ENCODE measurements around the gene SPON1. TPM values are rescaled to one million over a fixed set of nuclear protein-coding genes. Genes with fewer than 3 reads are reported as not detected.

SPON1 gene
- polyA plus RNA-seq, 1 donor, result 71.8 TPM

GRCh38 chr11:13942378-13942777 is 20.1 kb upstream of the SPON1 start:
- Histone ChIP-seq H3K27me3 (ENCODE audit: control insufficient read depth, insufficient read depth, low read length) (no peaks in the 10 kb centered on the region), H3K4me3 (ENCODE audit: low read length) (no peak overlapping the region), H3K36me3 (ENCODE audit: control insufficient read depth, insufficient read depth, low read length) (no peaks in the 10 kb centered on the region), H3K9me3 (ENCODE audit: control insufficient read depth, low read depth, low read length) (no peaks in the 10 kb centered on the region), H3K27ac (ENCODE audit: low read length) (no peak overlapping the region), H3K4me1 (ENCODE audit: control insufficient read depth, insufficient read depth, low read length) (no peaks in the 10 kb centered on the region)
- 100% methylated on average over 1 of the region's 1 CpG for WGBS (ENCODE audit: insufficient coverage, low lambda C conversion rate)
- DNase-seq, result no peak

GRCh38 chr11:13942971-13943381 is 19.5 kb upstream of the SPON1 start:
- Histone ChIP-seq H3K9me3 (ENCODE audit: control insufficient read depth, low read depth, low read length) (no peaks in the 10 kb centered on the region), H3K4me3 (ENCODE audit: low read length) (no peak overlapping the region), H3K4me1 (ENCODE audit: control insufficient read depth, insufficient read depth, low read length) (no peaks in the 10 kb centered on the region), H3K27me3 (ENCODE audit: control insufficient read depth, insufficient read depth, low read length) (no peaks in the 10 kb centered on the region), H3K36me3 (ENCODE audit: control insufficient read depth, insufficient read depth, low read length) (no peaks in the 10 kb centered on the region), H3K27ac (ENCODE audit: low read length) (no peak overlapping the region)
- no peak for DNase-seq

- no peak overlapping the region for H3K27ac ChIP-seq (ENCODE audit: low read length)
- no peaks in the 10 kb centered on the region for H3K36me3 ChIP-seq (ENCODE audit: control insufficient read depth, insufficient read depth, low read length)
- no peaks in the 10 kb centered on the region for H3K9me3 ChIP-seq (ENCODE audit: control insufficient read depth, low read depth, low read length)
- no peaks in the 10 kb centered on the region for H3K4me1 ChIP-seq (ENCODE audit: control insufficient read depth, insufficient read depth, low read length)
- WGBS (ENCODE audit: insufficient coverage, low lambda C conversion rate), result no CpG with 5 or more reads among the region's 3 CpGs
- no peak overlapping the region for H3K4me3 ChIP-seq (ENCODE audit: low read length)
- no peaks in the 10 kb centered on the region for H3K27me3 ChIP-seq (ENCODE audit: control insufficient read depth, insufficient read depth, low read length)
- DNase-seq, result no peak
Observed at GRCh38 chr11:13944016-13944415, 18.5 kb upstream of the SPON1 start.

GRCh38 chr11:13944911-13945425 is 17.6 kb upstream of the SPON1 start:
- no peak overlapping the region for H3K4me3 ChIP-seq (ENCODE audit: low read length)
- no peaks in the 10 kb centered on the region for H3K4me1 ChIP-seq (ENCODE audit: control insufficient read depth, insufficient read depth, low read length)
- no peaks in the 10 kb centered on the region for H3K36me3 ChIP-seq (ENCODE audit: control insufficient read depth, insufficient read depth, low read length)
- no peak for DNase-seq
- no peaks in the 10 kb centered on the region for H3K27me3 ChIP-seq (ENCODE audit: control insufficient read depth, insufficient read depth, low read length)
- no peak overlapping the region for H3K27ac ChIP-seq (ENCODE audit: low read length)
- WGBS (ENCODE audit: insufficient coverage, low lambda C conversion rate), result no CpG with 5 or more reads among the region's 3 CpGs
- H3K9me3 ChIP-seq (ENCODE audit: control insufficient read depth, low read depth, low read length), result no peaks in the 10 kb centered on the region

- Histone ChIP-seq H3K36me3 (ENCODE audit: control insufficient read depth, insufficient read depth, low read length) (no peaks in the 10 kb centered on the region), H3K4me3 (ENCODE audit: low read length) (no peak overlapping the region), H3K27me3 (ENCODE audit: control insufficient read depth, insufficient read depth, low read length) (no peaks in the 10 kb centered on the region), H3K9me3 (ENCODE audit: control insufficient read depth, low read depth, low read length) (no peaks in the 10 kb centered on the region), H3K4me1 (ENCODE audit: control insufficient read depth, insufficient read depth, low read length) (no peaks in the 10 kb centered on the region), H3K27ac (ENCODE audit: low read length) (no peak overlapping the region)
- DNase-seq, result no peak
Observed at GRCh38 chr11:13947379-13947778, 15.1 kb upstream of the SPON1 start.

GRCh38 chr11:13949876-13950275 is 12.6 kb upstream of the SPON1 start:
- Histone ChIP-seq H3K27ac (ENCODE audit: low read length) (no peak overlapping the region), H3K9me3 (ENCODE audit: control insufficient read depth, low read depth, low read length) (no peaks in the 10 kb centered on the region), H3K36me3 (ENCODE audit: control insufficient read depth, insufficient read depth, low read length) (no peaks in the 10 kb centered on the region), H3K27me3 (ENCODE audit: control insufficient read depth, insufficient read depth, low read length) (no peaks in the 10 kb centered on the region), H3K4me1 (ENCODE audit: control insufficient read depth, insufficient read depth, low read length) (no peaks in the 10 kb centered on the region), H3K4me3 (ENCODE audit: low read length) (no peak overlapping the region)
- no peak for DNase-seq
- WGBS (ENCODE audit: insufficient coverage, low lambda C conversion rate), result no CpG with 5 or more reads among the region's 2 CpGs

GRCh38 chr11:13952221-13952620 is 10.3 kb upstream of the SPON1 start:
- H3K27ac ChIP-seq (ENCODE audit: low read length), result no peak overlapping the region
- H3K9me3 ChIP-seq (ENCODE audit: control insufficient read depth, low read depth, low read length), result no peaks in the 10 kb centered on the region
- DNase-seq, result no peak
- no CpG with 5 or more reads among the region's 1 CpG for WGBS (ENCODE audit: insufficient coverage, low lambda C conversion rate)
- no peaks in the 10 kb centered on the region for H3K4me1 ChIP-seq (ENCODE audit: control insufficient read depth, insufficient read depth, low read length)
- H3K36me3 ChIP-seq (ENCODE audit: control insufficient read depth, insufficient read depth, low read length), result no peaks in the 10 kb centered on the region
- H3K27me3 ChIP-seq (ENCODE audit: control insufficient read depth, insufficient read depth, low read length), result no peaks in the 10 kb centered on the region
- no peak overlapping the region for H3K4me3 ChIP-seq (ENCODE audit: low read length)

GRCh38 chr11:13952668-13953067 is 9.9 kb upstream of the SPON1 start:
- 67% methylated on average over 4 of the region's 4 CpGs for WGBS (ENCODE audit: insufficient coverage, low lambda C conversion rate)
- H3K9me3 ChIP-seq (ENCODE audit: control insufficient read depth, low read depth, low read length), result no peaks in the 10 kb centered on the region
- no peaks in the 10 kb centered on the region for H3K4me1 ChIP-seq (ENCODE audit: control insufficient read depth, insufficient read depth, low read length)
- no peak overlapping the region for H3K4me3 ChIP-seq (ENCODE audit: low read length)
- no peak overlapping the region for H3K27ac ChIP-seq (ENCODE audit: low read length)
- DNase-seq, result no peak
- no peaks in the 10 kb centered on the region for H3K36me3 ChIP-seq (ENCODE audit: control insufficient read depth, insufficient read depth, low read length)
- no peaks in the 10 kb centered on the region for H3K27me3 ChIP-seq (ENCODE audit: control insufficient read depth, insufficient read depth, low read length)

- Histone ChIP-seq H3K36me3 (ENCODE audit: control insufficient read depth, insufficient read depth, low read length) (no peaks in the 10 kb centered on the region), H3K4me1 (ENCODE audit: control insufficient read depth, insufficient read depth, low read length) (no peaks in the 10 kb centered on the region), H3K9me3 (ENCODE audit: control insufficient read depth, low read depth, low read length) (no peaks in the 10 kb centered on the region), H3K27ac (ENCODE audit: low read length) (no peak overlapping the region), H3K27me3 (ENCODE audit: control insufficient read depth, insufficient read depth, low read length) (no peaks in the 10 kb centered on the region), H3K4me3 (ENCODE audit: low read length) (no peak overlapping the region)
- no CpG with 5 or more reads among the region's 3 CpGs for WGBS (ENCODE audit: insufficient coverage, low lambda C conversion rate)
- no peak for DNase-seq
Observed at GRCh38 chr11:13954591-13954990, 7.9 kb upstream of the SPON1 start.

- peak; percentile 54 to 58 for DNase-seq
- no peaks in the 10 kb centered on the region for H3K36me3 ChIP-seq (ENCODE audit: control insufficient read depth, insufficient read depth, low read length)
- no peaks in the 10 kb centered on the region for H3K4me1 ChIP-seq (ENCODE audit: control insufficient read depth, insufficient read depth, low read length)
- no peaks in the 10 kb centered on the region for H3K9me3 ChIP-seq (ENCODE audit: control insufficient read depth, low read depth, low read length)
- no peak overlapping the region for H3K27ac ChIP-seq (ENCODE audit: low read length)
- WGBS (ENCODE audit: insufficient coverage, low lambda C conversion rate), result no CpG with 5 or more reads among the region's 5 CpGs
- no peaks in the 10 kb centered on the region for H3K27me3 ChIP-seq (ENCODE audit: control insufficient read depth, insufficient read depth, low read length)
- no peak overlapping the region for H3K4me3 ChIP-seq (ENCODE audit: low read length)
Observed at GRCh38 chr11:13955971-13956421, 6.5 kb upstream of the SPON1 start.

GRCh38 chr11:13956988-13957387 is 5.5 kb upstream of the SPON1 start:
- Histone ChIP-seq H3K4me3 (ENCODE audit: low read length) (no peak overlapping the region), H3K27ac (ENCODE audit: low read length) (no peak overlapping the region), H3K4me1 (ENCODE audit: control insufficient read depth, insufficient read depth, low read length) (no peaks in the 10 kb centered on the region), H3K36me3 (ENCODE audit: control insufficient read depth, insufficient read depth, low read length) (no peaks in the 10 kb centered on the region), H3K9me3 (ENCODE audit: control insufficient read depth, low read depth, low read length) (no peaks in the 10 kb centered on the region), H3K27me3 (ENCODE audit: control insufficient read depth, insufficient read depth, low read length) (no peaks in the 10 kb centered on the region)
- DNase-seq, result no peak
- 100% methylated on average over 1 of the region's 1 CpG for WGBS (ENCODE audit: insufficient coverage, low lambda C conversion rate)
